ENCODE measurements around the gene RBM6.

RBM6 gene

GRCh38 chr3:50111757-50112156 is 171.8 kb downstream of the RBM6 start:
- TF ChIP-seq GATA1 (IDR thresholded peaks at IDR 0.05; ENCODE audit: low read depth, low read length) (no peak), POLR2A (IDR thresholded peaks at IDR 0.05; ENCODE audit: low read length) (no peak)

GRCh38 chr3:50112462-50112861 is 172.5 kb downstream of the RBM6 start:
- TF ChIP-seq GATA1 (IDR thresholded peaks at IDR 0.05; ENCODE audit: low read depth, low read length) (no peak), POLR2A (IDR thresholded peaks at IDR 0.05; ENCODE audit: low read length) (no peak)
- DNase-seq = no peak

More at GRCh38 chr3:50111757-50112156, 171.8 kb downstream of the RBM6 start:
- no peak for DNase-seq

- no peak for DNase-seq
- TF ChIP-seq GATA1 (IDR thresholded peaks at IDR 0.05; ENCODE audit: low read depth, low read length) (no peak), POLR2A (IDR thresholded peaks at IDR 0.05; ENCODE audit: low read length) (no peak)
Observed at GRCh38 chr3:50117120-50117519, 177.2 kb downstream of the RBM6 start.

GRCh38 chr3:50118237-50118636 is 178.3 kb downstream of the RBM6 start:
- DNase-seq = no peak
- TF ChIP-seq POLR2A (IDR thresholded peaks at IDR 0.05; ENCODE audit: low read length) = no peak
- no peak for TF ChIP-seq GATA1 (IDR thresholded peaks at IDR 0.05; ENCODE audit: low read depth, low read length)

- DNase-seq = no peak
- TF ChIP-seq POLR2A (IDR thresholded peaks at IDR 0.05; ENCODE audit: low read length) (no peak), GATA1 (IDR thresholded peaks at IDR 0.05; ENCODE audit: low read depth, low read length) (no peak)
Observed at GRCh38 chr3:50119786-50120185, 179.8 kb downstream of the RBM6 start.

GRCh38 chr3:50120364-50121071 is 180.6 kb downstream of the RBM6 start:
- TF ChIP-seq GATA1 (IDR thresholded peaks at IDR 0.05; ENCODE audit: low read depth, low read length) (no peak), POLR2A (IDR thresholded peaks at IDR 0.05; ENCODE audit: low read length) (no peak)
- DNase-seq = no peak

- TF ChIP-seq GATA1 (IDR thresholded peaks at IDR 0.05; ENCODE audit: low read depth, low read length) = no peak
- TF ChIP-seq POLR2A (IDR thresholded peaks at IDR 0.05; ENCODE audit: low read length) = peak; percentile 38
- DNase-seq = peak; percentile 78 to 86
Observed at GRCh38 chr3:50121072-50122032, 181.4 kb downstream of the RBM6 start.

GRCh38 chr3:50122071-50122470 is 182.1 kb downstream of the RBM6 start:
- peak in 1 of 2 experiments; percentile 40 for DNase-seq
- TF ChIP-seq POLR2A (IDR thresholded peaks at IDR 0.05; ENCODE audit: low read length) = no peak
- TF ChIP-seq GATA1 (IDR thresholded peaks at IDR 0.05; ENCODE audit: low read depth, low read length) = no peak

GRCh38 chr3:50122661-50123391 is 182.9 kb downstream of the RBM6 start:
- TF ChIP-seq POLR2A (IDR thresholded peaks at IDR 0.05; ENCODE audit: low read length) (no peak), GATA1 (IDR thresholded peaks at IDR 0.05; ENCODE audit: low read depth, low read length) (no peak)
- no peak for DNase-seq

GRCh38 chr3:50123394-50124051 is 183.6 kb downstream of the RBM6 start:
- no peak for DNase-seq
- TF ChIP-seq GATA1 (IDR thresholded peaks at IDR 0.05; ENCODE audit: low read depth, low read length) = no peak
- TF ChIP-seq POLR2A (IDR thresholded peaks at IDR 0.05; ENCODE audit: low read length) = no peak

GRCh38 chr3:50124052-50124799 is 184.3 kb downstream of the RBM6 start:
- TF ChIP-seq POLR2A (IDR thresholded peaks at IDR 0.05; ENCODE audit: low read length) (no peak), GATA1 (IDR thresholded peaks at IDR 0.05; ENCODE audit: low read depth, low read length) (no peak)
- DNase-seq = no peak

- no peak for TF ChIP-seq GATA1 (IDR thresholded peaks at IDR 0.05; ENCODE audit: low read depth, low read length)
- no peak for TF ChIP-seq POLR2A (IDR thresholded peaks at IDR 0.05; ENCODE audit: low read length)
- DNase-seq = no peak
Observed at GRCh38 chr3:50124800-50125178, 184.8 kb downstream of the RBM6 start.
